NCI-H524 treated with DMSO at 0.1 percent for 48 hours (cell line): ENCODE measurements around the gene ARHGAP15.

Experiments
- DNase-seq: peaks from one replicate; lab custom pipeline; 2025; lab: John Stamatoyannopoulos, UW

ARHGAP15 gene

DNA sequence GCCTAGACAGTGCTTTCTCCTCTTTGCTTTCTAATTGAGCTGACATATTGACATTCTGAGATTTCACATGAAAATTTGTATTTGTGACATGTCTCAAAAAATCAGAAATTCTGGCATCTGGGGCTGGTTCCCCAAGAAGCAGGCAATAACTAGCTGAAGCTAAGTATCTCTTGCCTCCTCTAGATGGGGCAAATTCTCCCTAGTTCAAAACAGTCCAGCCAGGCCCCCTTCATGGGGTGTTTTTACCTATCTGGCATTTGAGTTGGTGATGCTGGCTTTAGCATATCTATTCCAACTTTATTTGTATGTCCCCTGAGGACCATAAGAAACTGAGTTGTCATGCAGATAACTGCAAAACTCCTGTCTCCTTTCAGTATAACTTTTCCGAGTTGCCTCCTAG is 39.9 kb downstream of the ARHGAP15 start:
- no peak for DNase-seq

DNA sequence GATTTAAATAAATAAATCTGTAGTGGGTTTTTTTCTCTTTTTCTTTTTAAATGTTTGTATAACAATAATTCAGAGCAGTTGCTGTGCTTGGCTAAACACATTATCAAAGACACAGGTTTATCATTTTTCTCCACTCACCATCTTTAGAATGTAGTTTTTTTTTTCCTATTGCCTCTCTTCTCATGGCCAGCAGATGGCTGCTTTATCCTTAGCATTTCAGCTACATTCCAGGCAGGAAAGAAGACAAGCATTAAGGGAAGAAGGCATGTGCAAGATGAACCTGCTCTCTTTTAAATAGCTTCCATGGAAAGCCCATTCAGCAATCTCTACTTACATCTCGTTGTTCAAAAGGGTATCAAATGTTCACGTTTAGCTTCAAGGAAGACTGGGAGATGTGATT is 42.6 kb downstream of the ARHGAP15 start:
- no peak for DNase-seq

DNA sequence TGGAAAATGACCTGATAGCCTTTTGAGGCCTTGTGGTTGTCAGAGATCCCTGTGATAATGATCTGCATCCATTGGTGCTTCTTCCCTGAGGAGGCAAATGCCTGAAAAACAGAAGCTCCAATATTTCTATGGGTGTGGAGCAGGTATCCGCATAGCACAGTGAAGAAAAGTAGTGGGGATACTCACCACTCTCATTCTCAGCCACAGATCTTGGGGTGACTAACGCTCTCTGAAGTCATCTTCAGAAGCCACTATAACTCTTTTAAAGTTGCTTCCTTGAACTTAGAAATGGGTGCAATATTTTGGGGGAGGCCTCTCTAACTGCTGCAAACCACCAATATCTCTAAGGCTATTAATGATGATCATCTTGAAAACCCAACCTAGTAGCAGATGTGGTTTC is 46.2 kb downstream of the ARHGAP15 start:
- DNase-seq = no peak

DNA sequence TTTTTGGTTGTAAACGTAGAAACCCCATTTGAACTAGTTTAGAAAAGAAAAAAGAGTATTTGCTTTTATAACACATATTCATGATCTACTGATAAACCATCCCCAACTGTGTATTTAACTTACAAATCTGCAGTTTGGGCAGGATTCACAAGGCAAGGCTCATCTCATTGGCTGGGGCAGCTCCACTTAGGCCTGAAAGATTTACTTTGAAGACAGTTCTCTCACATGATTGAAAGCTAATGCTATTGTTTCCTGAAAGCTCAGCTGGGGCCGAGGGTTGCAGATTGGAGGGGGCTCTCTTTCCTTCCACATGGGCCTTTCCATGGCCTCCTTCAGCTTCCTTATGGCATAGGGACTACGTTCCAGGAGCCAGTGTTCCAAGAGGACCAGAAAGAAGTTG is 47.4 kb downstream of the ARHGAP15 start:
- DNase-seq = no peak

DNA sequence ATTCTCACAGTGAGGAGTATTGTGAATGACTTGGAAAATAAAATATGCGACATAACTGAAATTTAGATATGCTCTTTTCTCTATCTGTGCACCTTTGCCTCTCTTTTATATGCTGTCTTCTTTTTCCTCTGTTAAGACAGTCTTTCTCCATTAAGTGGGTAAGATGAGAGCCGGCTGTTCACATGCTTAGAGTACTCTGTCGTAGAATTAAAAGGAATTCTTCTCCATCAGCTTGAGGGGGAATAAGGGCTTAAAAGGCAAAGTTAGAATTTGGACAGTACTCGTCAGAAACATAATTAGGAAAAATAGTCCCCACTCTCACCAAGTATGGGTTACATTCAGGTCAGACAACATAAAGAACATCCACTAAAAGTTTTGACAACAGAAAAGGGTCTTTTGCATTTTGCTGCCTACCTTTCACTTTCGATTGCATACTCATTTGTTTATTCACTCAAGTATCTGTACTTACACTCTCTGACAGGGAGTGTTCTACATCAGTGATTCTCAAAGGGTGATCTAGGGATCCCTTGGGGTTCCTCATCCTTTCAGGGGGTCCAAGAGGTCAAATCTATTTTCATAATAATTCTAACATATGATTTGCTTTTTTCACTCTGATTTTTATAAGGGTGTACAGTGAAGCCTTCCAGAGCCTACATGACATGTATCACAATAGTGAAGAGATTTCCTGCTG is 48.0 kb downstream of the ARHGAP15 start:
- DNase-seq = no peak

DNA sequence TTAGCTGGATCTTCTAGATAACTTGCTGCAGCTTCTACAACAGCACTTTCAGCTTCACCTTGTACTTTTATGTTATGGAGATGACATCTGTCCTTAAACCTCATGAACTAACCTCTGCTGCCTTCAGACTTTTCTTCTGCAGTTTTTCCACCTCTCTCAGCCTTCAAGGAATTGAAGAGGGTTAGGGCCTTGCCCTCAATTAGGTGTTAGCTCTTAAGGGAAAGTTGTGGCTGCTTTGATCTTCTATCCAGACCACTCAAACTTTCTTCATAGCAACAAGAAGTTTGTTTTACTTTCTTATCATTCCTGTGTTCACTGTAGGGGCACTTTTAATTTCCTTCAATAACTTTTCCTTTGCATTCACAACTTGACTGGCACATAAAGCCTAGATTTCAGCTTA is 52.3 kb downstream of the ARHGAP15 start:
- no peak for DNase-seq

DNA sequence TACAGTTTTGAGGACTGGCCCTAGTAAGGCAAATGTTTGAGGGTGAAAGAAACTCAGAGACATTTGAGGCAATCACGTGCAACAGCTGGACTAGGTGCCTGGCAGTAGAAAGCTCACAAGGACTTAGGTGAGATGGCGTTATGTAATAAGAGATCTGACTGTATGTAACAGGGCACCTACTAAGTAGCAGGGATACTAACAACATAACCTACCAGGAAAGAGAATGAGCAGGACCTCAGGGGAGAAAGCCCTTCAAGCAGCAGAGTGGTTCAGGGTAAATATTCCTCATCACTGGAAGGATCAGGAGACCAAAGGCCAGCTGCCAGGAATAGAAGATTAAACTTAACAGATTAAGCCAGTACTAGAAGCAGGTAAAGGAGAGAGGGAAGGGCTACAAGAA is 53.4 kb downstream of the ARHGAP15 start:
- DNase-seq = peak; percentile 23

DNA sequence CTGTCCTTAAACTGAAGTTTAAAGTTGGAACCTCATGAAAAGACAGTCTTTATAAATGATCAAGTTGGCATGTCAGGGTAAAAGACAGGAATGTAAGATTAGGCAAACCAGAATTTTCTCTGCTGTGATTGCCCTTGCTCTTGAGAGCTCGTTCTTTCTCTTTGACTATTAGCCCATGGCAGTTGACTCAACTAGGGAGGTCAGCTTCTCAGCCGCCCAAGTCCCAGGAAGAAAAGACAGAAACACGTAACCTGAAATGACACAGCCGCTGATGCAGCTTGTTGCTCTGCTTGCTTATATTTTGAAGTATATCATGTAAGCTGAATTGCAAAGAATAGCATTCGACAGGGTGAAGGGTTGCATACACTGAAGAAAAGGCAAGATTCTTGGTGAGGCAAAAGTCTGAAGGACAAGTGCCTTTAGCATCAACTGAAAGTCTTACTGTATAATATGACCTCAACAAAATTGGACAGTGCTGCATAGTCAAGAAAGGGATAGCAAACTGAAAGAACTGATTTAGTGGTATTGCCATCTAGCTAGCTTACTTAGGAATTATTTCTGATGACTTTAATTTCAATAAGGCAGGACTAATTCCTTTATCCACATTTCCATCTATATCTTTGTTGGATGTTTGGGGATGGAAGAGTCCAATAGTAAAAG is 54.7 kb downstream of the ARHGAP15 start:
- no peak for DNase-seq

DNA sequence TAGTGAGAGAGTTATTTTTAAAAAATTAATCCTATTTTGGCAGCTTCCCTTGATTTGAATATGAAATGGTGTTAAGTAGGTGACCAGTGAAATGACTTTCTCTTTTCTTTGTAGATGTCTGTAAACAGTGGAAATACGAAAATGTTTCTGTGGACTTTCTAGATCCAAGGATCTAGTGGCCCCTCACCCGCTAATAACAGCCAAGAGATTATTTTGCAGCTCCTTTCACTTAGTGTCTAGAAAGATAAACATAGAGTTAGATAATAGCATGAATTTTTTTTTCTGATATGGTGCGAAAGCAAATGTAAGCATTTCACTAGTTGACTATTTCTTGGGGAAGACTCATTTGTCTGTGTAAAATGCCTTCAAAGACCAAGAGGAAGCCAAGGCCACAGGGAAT is 57.7 kb downstream of the ARHGAP15 start:
- DNase-seq = no peak

DNA sequence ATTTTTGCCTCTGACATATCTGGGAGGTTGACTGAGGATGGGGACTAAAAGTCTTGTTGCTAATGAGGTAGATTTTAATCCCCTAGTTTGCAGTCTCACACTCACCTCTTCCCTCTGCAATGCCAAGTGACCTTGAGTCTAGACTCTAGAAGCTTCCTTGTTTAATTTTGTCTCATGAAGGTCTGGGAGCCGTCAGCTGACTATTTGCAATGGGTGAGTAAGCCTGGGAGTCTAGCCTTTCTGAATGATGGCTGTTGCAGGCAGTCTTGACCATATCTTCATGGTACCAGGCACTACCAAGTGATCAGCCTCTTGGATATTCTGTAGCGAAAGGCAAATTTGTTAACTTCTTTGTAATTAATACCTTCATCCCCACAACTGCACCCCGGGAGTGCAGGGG is 61.2 kb downstream of the ARHGAP15 start:
- no peak for DNase-seq

DNA sequence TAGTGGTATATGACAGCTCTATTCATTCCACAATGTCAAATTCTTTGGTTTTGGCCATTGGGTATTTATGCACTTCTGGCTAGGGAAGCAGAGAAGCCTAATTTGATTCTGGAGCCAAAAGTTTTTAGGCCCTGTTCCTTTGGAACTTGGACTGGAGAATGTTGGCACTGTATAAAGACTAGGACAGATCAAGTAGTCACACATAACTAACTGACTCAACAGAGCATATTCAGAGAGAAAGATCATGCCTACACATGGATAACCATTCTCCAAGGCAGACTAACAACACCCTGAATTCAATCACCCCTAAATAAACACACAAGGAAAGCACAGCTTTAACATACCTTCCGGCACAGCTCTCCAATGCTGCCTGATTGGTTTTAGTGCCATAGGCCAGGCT is 62.9 kb downstream of the ARHGAP15 start:
- DNase-seq = no peak

DNA sequence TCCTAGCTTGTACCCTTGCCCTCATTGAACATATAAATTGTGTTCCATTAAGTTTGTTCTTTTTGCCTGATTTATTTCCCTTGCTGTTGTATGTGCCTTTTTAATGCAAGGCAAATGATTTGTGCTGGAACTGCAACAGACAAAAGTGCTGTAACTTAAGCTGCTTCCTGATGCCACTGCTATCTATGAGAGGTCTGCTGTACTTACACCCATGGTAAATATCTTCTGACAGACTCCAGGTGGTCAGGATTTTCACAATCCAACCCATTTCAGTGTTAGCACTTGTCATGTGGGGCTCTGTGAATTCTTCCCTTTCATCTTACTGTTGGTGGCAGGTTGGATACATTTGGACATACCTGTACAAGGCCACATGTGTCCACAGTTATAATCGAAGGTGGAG is 63.5 kb downstream of the ARHGAP15 start:
- DNase-seq = peak; percentile 87

DNA sequence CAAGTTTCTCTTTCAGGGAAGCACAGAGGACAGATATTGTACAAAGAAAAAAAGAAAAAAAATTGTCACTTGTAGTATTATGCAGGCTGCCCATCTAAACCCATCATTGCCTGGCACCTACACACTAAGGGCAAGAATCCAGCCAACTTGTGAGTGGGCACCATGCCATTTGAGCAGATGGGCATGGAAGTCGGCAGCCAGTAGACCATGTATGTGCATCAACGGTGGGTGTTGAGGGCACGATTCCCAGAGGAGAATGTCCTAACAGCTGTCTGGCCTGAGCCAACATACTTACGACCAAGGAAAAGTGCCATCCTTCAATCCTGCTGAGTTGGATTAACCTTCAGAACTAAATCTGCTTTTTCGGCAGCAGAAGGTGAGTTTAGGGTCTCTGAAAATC is 63.9 kb downstream of the ARHGAP15 start:
- peak; percentile 85 for DNase-seq

DNA sequence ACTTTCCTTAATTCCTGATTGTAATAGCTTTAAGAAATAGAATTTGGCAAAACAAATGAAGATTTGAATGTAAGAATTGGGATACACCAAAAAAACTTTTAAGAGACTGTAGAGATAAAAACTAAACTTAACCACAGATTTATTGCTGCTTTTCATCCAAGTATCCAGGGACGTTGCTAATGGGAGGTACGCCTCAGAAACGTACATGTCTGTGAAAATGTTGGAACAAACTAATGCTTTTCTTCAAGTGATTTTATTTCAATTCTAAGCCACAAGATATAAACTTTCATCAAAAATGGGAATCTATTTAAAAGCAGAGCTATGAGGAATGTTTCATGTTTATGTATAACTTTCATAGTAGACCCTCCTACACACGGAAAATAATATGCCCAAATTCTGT is 66.3 kb downstream of the ARHGAP15 start:
- DNase-seq = no peak

DNA sequence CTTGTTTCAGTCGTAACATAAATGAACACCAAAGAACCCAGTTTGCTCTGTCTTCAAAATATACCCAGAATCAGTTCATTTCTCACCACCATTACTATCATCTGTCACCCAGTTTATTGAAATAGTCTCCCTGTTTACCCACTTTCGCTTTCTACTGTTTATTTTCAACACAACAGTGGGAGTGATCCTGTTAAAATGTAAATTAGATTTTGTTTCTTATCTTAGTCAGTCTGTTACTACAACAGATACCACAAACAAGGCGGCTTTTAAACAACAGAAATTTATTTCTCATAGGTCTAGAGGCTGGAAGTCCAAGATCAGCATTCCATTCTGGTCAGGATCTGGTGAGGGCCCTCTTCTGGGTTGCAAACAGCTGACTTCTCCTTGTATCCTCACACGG is 74.8 kb downstream of the ARHGAP15 start:
- no peak for DNase-seq

DNA sequence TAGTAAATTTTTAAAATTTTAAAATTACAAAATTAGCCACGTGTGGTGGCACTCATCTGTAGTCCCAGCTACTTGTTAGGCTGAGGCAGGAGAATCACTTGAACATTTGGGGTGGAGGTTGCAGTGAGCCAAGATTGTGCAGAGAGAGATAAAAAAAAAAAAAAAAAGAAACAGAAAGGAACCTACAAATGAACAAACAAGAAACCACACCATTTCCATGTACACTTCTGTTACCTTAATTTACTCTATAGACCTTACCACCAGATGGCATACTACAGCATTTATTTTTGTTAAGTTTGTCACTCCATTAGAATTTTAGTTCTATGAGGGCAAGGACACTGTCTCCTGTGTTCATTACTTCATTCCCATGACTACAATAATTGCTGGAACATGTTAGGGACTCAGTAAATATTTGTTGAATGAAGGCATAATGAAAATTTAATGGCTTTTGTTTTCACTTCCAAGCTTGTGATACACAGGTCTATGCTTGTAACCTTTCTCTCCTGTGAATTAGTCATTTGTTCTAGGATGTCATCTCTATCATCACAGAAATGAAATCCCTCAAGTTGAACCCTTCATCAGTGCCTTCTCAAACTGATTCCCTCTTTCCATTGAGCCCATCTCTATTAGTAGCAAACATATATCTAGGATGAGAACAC is 76.0 kb downstream of the ARHGAP15 start:
- no peak for DNase-seq

DNA sequence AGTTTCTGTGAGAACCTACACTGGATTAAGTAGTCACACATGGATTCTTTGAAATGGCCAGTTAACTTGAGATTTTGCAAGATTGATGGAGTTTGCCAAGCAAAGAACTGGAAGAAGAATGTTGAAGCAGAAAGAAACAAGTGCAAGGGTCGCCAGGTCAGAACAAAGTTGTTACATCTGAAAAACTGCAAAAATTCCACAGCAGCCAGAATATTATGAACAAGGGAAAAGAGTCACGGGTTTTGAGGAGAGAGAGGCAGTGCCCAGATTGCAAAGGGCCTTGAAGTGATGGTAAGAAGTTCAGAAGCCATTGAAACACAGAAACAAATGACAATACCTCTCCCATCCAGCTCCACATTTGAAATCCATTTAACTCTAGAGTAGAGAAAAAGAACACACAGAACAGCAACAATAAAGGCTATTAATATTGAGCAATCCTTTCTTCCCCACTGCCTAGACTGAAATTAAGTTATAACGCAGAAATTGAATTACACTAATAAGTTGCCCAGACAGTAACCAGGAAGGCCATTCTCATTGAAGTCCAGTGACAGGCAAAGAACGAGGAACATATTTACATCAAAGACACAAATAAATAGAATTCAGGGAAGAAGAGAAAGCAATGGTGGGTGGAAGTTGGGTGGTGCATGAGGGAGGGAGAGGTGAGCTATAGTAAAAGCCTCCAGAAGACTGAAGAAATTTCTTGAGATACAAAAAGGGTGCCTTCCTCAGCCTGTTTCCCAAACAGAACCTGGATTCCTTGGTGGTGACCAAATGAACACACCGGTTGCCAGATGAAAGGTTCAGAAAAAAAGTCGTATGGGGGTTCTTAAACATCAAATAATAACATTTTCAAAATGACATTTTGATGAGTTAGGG is 80.6 kb downstream of the ARHGAP15 start:
- DNase-seq = no peak

DNA sequence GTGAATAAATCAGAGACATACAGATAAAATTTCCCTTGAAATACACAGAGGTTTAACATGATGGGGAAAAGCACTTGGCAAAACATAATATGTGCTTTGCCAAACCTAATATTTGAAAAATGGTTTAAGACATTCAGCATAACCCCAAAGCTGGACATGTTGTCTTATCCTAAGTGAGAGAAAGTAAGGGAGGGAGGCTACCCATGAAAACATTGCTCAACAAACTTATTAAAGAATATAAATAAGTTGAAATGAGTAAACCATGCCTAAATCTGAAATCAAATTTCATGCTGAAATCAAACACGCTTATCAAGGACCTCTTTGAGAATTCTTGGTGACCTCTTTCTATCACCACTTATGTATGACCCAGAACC is 81.2 kb downstream of the ARHGAP15 start:
- DNase-seq = no peak

DNA sequence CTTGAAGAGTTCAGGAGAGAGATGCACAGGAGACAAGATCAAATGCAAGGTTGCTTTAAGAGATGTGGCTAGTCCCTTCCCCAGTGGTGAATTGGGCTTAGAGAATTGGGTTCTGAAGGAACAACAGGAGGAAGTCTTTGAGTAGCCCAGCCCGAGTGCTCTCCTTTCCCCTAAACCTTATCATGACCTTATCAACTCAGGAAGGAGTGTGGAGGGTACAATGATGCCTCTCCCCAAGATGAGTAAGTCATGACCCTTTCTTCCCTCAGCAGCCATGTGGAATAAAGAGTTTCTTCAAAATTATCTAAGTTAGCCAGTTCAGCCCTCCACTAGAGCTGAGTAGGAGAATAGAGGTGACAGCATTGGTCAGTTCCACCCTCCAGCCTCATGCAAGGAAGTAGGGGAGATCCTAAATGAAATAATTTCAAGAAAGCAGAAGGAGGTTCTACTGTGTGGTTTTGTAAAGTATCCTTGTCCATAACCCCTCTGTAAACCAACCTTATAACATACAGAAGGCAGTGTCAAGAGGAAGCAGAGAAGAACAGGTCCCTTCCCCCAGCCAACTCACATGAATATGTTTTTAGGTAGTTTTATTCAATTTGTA is 88.4 kb downstream of the ARHGAP15 start:
- no peak for DNase-seq

DNA sequence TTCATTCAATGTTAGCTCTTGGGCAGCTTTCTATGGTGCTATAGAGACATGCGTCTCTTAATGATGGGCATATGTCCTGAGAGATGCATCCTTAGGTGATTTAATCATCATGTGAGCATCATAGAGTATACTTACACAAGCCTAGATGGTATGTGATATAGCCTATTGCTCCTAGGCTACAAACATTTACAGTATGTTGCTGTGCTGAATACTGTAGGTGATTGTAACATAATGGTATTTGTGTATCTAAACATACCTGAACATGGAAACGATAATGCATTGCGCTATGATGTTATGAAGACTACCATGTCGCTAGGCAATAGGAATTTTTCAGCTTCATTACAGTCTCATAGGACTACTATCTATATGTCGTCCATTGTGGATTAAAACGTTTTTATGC is 89.4 kb downstream of the ARHGAP15 start:
- DNase-seq = no peak

DNA sequence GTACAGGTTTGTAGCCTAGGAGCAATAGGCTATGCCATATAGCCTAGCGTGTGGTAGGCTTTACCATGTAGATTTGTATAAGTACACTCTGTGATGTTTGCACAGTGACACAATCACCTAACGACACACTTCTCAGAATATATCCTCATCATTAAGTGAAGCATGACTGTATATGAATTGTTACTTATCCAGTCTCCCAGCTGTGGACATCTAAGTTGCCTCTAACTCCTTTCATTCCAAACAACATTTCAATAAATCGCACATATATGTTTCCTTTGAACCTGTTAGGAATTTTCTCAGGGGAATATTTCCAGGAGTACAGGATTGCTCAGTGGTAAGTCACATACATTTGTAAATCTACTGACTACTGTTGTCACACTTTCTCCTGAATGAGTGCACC is 90.0 kb downstream of the ARHGAP15 start:
- DNase-seq = no peak

DNA sequence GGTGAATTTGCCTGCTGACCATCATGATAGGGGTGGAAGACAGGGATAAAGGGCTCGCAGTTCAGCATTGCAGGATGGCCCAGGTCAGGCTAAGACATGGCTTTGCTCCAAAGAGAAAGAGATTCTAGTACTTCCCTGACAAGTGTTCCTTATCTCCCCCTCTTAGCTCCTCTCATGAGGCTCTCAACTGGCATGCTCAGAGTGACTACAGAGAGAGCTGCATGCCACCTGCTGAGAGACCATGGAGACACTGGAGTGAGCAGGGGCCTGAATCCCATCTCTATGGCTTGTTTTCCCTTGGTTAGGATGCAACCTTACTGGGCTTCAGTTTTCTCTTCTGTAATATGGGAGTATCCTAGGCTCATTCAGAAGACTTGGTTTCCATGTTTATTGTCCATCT is 94.3 kb downstream of the ARHGAP15 start:
- DNase-seq = no peak
